ENCODE results near the gene CDRT4. TPM values are rescaled to one million over a fixed set of nuclear protein-coding genes. Genes with fewer than 3 reads are reported as not detected.

CDRT4 gene
- polyA plus RNA-seq, 2 of the 4 experiments (the other 2 are of a cell fraction): 0.58 to 5.4 TPM

- no peak overlapping the region for H3K27ac ChIP-seq
- TF ChIP-seq HES2 (IDR thresholded peaks at IDR 0.05) (no peak), NFE2L2 (conservative IDR thresholded peaks at IDR 0.05; ENCODE audit: low read length) (no peak), EHF (CRISPR knock-in tag; IDR thresholded peaks at IDR 0.05) (no peak), RNF2 (IDR thresholded peaks at IDR 0.05; ENCODE audit: borderline replicate concordance, low read depth) (no peak), RARB (CRISPR knock-in tag; IDR thresholded peaks at IDR 0.05) (no peak), ELK1 (IDR thresholded peaks at IDR 0.05; ENCODE audit: low read depth, low read length) (no peak), HEYL (CRISPR knock-in tag; IDR thresholded peaks at IDR 0.05) (no peak)
- H3K9me3 ChIP-seq: no peaks in the 10 kb centered on the region
- H3K4me1 ChIP-seq: no peaks in the 10 kb centered on the region
- CTCF ChIA-PET: interaction anchor here (0.9 to 3.2 kb wide), 6 partner anchors 9 to 222 kb away, joined by 3 to 18 read pairs (median 3); no protein-coding TSS in a partner anchor
- no peak for FAIRE-seq
- ATAC-seq: no peak
- WGBS (ENCODE audit: missing lambda C conversion rate): 82% methylated on average over 6 of the region's 6 CpGs
- POLR2A ChIA-PET: no interaction called here
- no peak overlapping the region for H3K4me2 ChIP-seq
- no peak for DNase-seq (ENCODE audit: low read depth in 1 of 2, low spot score in 1 of 2)
- H3K4me3 ChIP-seq: no peak overlapping the region
Observed at GRCh38 chr17:15480204-15480603, 12.8 kb upstream of the CDRT4 start.

- POLR2A ChIA-PET: no interaction called here
- no peak for FAIRE-seq
- Histone ChIP-seq H3K9me3 (no peaks in the 10 kb centered on the region), H3K4me3 (no peak overlapping the region), H3K27ac (no peak overlapping the region), H3K4me1 (no peaks in the 10 kb centered on the region), H3K4me2 (no peak overlapping the region)
- 0 out of 6 replicates have a peak, but pooled peaks of 1 of the 2 experiments have one; percentile 26 for ATAC-seq
- CTCF ChIA-PET: interaction anchor here (0.9 to 3.2 kb wide), 5 partner anchors 23 to 221 kb away, joined by 3 to 18 read pairs (median 3); no protein-coding TSS in a partner anchor
- TF ChIP-seq MYC (IDR thresholded peaks at IDR 0.05; ENCODE audit: borderline replicate concordance, low read length) (no peak), RCOR1 (IDR thresholded peaks at IDR 0.05; ENCODE audit: low read depth, low read length) (no peak), POLR2AphosphoS2 (conservative IDR thresholded peaks at IDR 0.05; ENCODE audit: low read length) (no peak), RAD21 (conservative IDR thresholded peaks at IDR 0.05 in 1 of 2, IDR thresholded peaks at IDR 0.05 in 1 of 2) (no peak), ZSCAN20 (CRISPR knock-in tag; IDR thresholded peaks at IDR 0.05) (no peak), TP53 (CRISPR knock-in tag; IDR thresholded peaks at IDR 0.05) (no peak), EP300 (IDR thresholded peaks at IDR 0.05) (no peak), POLR2A (IDR thresholded peaks at IDR 0.05; ENCODE audit: low read length) (no peak), GATA3 (IDR thresholded peaks at IDR 0.05; ENCODE audit: borderline replicate concordance) (no peak), ESRRA (IDR thresholded peaks at IDR 0.05; ENCODE audit: borderline replicate concordance, low read length) (no peak), HOXA7 (CRISPR knock-in tag; IDR thresholded peaks at IDR 0.05) (no peak), ZFP36 (IDR thresholded peaks at IDR 0.05; ENCODE audit: borderline replicate concordance, partially characterized antibody) (no peak), NPAS2 (CRISPR knock-in tag; IDR thresholded peaks at IDR 0.05; ENCODE audit: borderline replicate concordance) (no peak), TFCP2L1 (CRISPR knock-in tag; IDR thresholded peaks at IDR 0.05) (no peak), FOSB (CRISPR knock-in tag; IDR thresholded peaks at IDR 0.05) (no peak)
- TF ChIP-seq, protein P1, sequence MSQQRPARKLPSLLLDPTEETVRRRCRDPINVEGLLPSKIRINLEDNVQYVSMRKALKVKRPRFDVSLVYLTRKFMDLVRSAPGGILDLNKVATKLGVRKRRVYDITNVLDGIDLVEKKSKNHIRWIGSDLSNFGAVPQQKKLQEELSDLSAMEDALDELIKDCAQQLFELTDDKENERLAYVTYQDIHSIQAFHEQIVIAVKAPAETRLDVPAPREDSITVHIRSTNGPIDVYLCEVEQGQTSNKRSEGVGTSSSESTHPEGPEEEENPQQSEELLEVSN (IDR thresholded peaks at IDR 0.05; ENCODE audit: borderline replicate concordance, low read depth): no peak
- TF ChIP-seq, protein P2, sequence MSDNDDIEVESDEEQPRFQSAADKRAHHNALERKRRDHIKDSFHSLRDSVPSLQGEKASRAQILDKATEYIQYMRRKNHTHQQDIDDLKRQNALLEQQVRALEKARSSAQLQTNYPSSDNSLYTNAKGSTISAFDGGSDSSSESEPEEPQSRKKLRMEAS (IDR thresholded peaks at IDR 0.05): no peak
- no peak for DNase-seq (ENCODE audit: low read depth in 1 of 2, low spot score in 1 of 2)
Observed at GRCh38 chr17:15479703-15480102, 12.3 kb upstream of the CDRT4 start.

DNA sequence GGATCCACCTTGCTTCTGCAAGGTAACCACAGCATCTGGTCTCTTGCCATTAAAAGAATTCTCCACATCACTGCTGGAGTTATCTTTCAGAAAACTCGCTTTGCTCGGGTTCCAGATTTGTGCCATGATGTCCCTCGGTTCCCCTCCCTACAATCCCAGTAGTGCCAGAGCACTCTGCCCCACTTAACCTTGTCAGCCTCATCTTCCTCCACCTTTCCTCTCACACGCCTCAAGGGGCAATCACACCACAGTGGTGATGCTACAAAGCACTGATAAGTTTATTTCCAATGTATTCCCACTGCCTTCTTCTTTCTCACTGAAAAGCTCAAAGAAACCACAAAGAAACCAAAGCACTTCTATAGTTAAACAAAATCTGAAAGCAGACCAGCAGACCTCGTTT lies 11.4 kb upstream of the CDRT4 start:
- no peak for FAIRE-seq
- H3K27ac ChIP-seq: no peak overlapping the region
- no peaks in the 10 kb centered on the region for H3K4me1 ChIP-seq
- no peak for DNase-seq (ENCODE audit: low read depth in 1 of 2, low spot score in 1 of 2)
- CTCF ChIA-PET: interaction anchor here (1.2 to 3.2 kb wide), 3 partner anchors 24 to 221 kb away, joined by 3 to 18 read pairs (median 5); no protein-coding TSS in a partner anchor
- POLR2A ChIA-PET: no interaction called here
- no peak overlapping the region for H3K4me2 ChIP-seq
- TF ChIP-seq, protein P3, sequence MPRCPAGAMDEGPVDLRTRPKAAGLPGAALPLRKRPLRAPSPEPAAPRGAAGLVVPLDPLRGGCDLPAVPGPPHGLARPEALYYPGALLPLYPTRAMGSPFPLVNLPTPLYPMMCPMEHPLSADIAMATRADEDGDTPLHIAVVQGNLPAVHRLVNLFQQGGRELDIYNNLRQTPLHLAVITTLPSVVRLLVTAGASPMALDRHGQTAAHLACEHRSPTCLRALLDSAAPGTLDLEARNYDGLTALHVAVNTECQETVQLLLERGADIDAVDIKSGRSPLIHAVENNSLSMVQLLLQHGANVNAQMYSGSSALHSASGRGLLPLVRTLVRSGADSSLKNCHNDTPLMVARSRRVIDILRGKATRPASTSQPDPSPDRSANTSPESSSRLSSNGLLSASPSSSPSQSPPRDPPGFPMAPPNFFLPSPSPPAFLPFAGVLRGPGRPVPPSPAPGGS (IDR thresholded peaks at IDR 0.05): no peak
- TF ChIP-seq BHLHE40 (IDR thresholded peaks at IDR 0.05; ENCODE audit: low read depth, low read length) (no peak), CTCF (IDR thresholded peaks at IDR 0.05) (no peak), EP300 (IDR thresholded peaks at IDR 0.05) (no peak), ELK1 (IDR thresholded peaks at IDR 0.05; ENCODE audit: low read depth, low read length) (no peak), TP53 (CRISPR knock-in tag; IDR thresholded peaks at IDR 0.05) (no peak), RARB (CRISPR knock-in tag; IDR thresholded peaks at IDR 0.05) (no peak)
- TF ChIP-seq, protein P1 (IDR thresholded peaks at IDR 0.05; ENCODE audit: borderline replicate concordance, low read depth): no peak
- no peaks in the 10 kb centered on the region for H3K9me3 ChIP-seq
- WGBS (ENCODE audit: missing lambda C conversion rate): 75% methylated on average over 5 of the region's 5 CpGs
- no peak overlapping the region for H3K4me3 ChIP-seq
- no peak for ATAC-seq

All from A549 (cell line).